Measurements from ENCODE around the gene TXLNA.

DNA sequence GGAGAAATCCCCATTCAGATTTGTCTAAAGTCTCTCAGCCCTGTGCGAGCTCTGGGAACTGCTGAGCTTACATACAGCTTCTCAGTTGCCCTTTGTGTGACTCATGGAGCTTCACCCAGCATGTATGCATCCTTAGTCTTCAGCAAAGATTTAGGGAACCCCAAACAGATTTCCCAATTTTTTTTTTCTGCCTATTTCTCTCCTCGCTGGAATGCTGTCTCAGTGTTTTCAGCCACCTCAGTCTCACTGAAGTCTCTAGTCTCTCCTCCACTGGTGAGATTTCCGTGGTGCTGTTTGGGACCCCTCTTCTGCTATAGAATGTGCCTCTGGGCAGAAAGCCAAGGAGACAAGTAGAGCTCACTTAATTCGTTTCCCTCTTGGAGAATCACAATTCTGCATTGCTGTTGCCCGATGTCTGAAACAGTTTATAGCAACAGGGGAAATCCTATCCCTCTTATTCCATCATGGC, 28.1 kb upstream of the TXLNA start:
- TF ChIP-seq CTCF (IDR thresholded peaks at IDR 0.05) (no peak), POLR2AphosphoS5 (IDR thresholded peaks at IDR 0.05) (no peak)
